Measurements from ENCODE around the gene ZNF407. TPM values are rescaled to one million over a fixed set of nuclear protein-coding genes. Genes with fewer than 3 reads are reported as not detected.

Gene ZNF407
- total and polyA plus RNA-seq, 12 donors: 2.5 to 14.9 (median 12.7) TPM

GRCh38 chr18:74758995-74759394, 161.3 kb downstream of the ZNF407 start:
- 98 to 99% methylated on average over 1 of the region's 1 CpG for WGBS, 2 donors
- H3K9me3 ChIP-seq: peaks cover 0 to 31% (median 7%) of the 10 kb centered on the region in 11 donors
- intact Hi-C loops (cut with DNase I): no loop called here

GRCh38 chr18:74760026-74760425, 162.4 kb downstream of the ZNF407 start:
- no peaks in the 10 kb centered on the region for H3K36me3 ChIP-seq
- H3K9me3 ChIP-seq: peaks cover 0 to 31% (median 7%) of the 10 kb centered on the region in 11 donors
- intact Hi-C loops (cut with DNase I): no loop called here
- WGBS, 2 donors: 96 to 99% methylated on average over 3 of the region's 3 CpGs
- no peak for TF ChIP-seq CTCF (IDR thresholded peaks at IDR 0.05)
- H3K4me1 ChIP-seq: no peaks in the 10 kb centered on the region
- ATAC-seq (no peak), DNase-seq (no peak)
- no peak overlapping the region for H3K27ac ChIP-seq
- no peaks in the 10 kb centered on the region for H3K27me3 ChIP-seq
- no peak overlapping the region for H3K4me3 ChIP-seq

More at GRCh38 chr18:74758995-74759394, 161.3 kb downstream of the ZNF407 start:
- TF ChIP-seq CTCF (IDR thresholded peaks at IDR 0.05): no peak
- DNase-seq: no peak
- no peaks in the 10 kb centered on the region for H3K4me1 ChIP-seq
- no peak overlapping the region for H3K4me3 ChIP-seq
- no peaks in the 10 kb centered on the region for H3K27me3 ChIP-seq
- H3K36me3 ChIP-seq: no peaks in the 10 kb centered on the region
- no peak overlapping the region for H3K27ac ChIP-seq
- ATAC-seq: no peak

GRCh38 chr18:74760436-74760835, 162.8 kb downstream of the ZNF407 start:
- no peaks in the 10 kb centered on the region for H3K36me3 ChIP-seq
- no peak overlapping the region for H3K4me3 ChIP-seq
- no peaks in the 10 kb centered on the region for H3K27me3 ChIP-seq
- H3K9me3 ChIP-seq: peaks cover 0 to 31% (median 7%) of the 10 kb centered on the region in 11 donors
- WGBS, 2 donors: 99% methylated on average over 3 of the region's 3 CpGs
- H3K27ac ChIP-seq: no peak overlapping the region
- ATAC-seq (no peak), DNase-seq (no peak)
- no peaks in the 10 kb centered on the region for H3K4me1 ChIP-seq
- TF ChIP-seq CTCF (IDR thresholded peaks at IDR 0.05): no peak
- intact Hi-C loops (cut with DNase I): no loop called here

GRCh38 chr18:74766251-74766650, 168.6 kb downstream of the ZNF407 start:
- 95% methylated on average over 3 of the region's 3 CpGs for WGBS, 2 donors
- DNase-seq (no peak), ATAC-seq (no peak)
- Histone ChIP-seq H3K4me1 (no peaks in the 10 kb centered on the region), H3K9me3 (no peaks in the 10 kb centered on the region), H3K27me3 (no peaks in the 10 kb centered on the region), H3K27ac (no peak overlapping the region), H3K36me3 (no peaks in the 10 kb centered on the region), H3K4me3 (no peak overlapping the region)
- intact Hi-C loops (cut with DNase I): no loop called here
- TF ChIP-seq CTCF (IDR thresholded peaks at IDR 0.05): no peak
